SK-N-SH (cell line): ENCODE measurements around the gene LENG9. TPM values are rescaled to one million over a fixed set of nuclear protein-coding genes. Genes with fewer than 3 reads are reported as not detected.

ENCODE experiments used
- CTCF ChIA-PET: fragments of 300-600, 350-600 bp; formaldehyde crosslinking; extraction: SDS; loops from one replicate; lab custom pipeline; 2021; lab: Yijun Ruan, JAX
- POLR2A ChIA-PET: fragments of 350-600 bp; sonication (Branson Sonifier 250); formaldehyde crosslinking; extraction: SDS; loops from one replicate; lab custom pipeline; 2020; ENCODE audit warnings: antibody characterized with exemption, inconsistent platforms; lab: Yijun Ruan, JAX
- DNase-seq: peaks from one replicate; pipeline ENCODE4 v3.0.0; 2012
- H2AFZ ChIP-seq: fragments of 200-600 bp; sonication (generic); 2 replicates; pipeline ENCODE4 v1.8.1; 2016; ENCODE audit warnings: antibody characterized with exemption, mild to moderate bottlenecking, low read depth
- H3F3A ChIP-seq: fragments of 200-600 bp; sonication (generic); replicated peaks from 2 replicates; pipeline ENCODE3; 2016; ENCODE audit warnings: antibody characterized with exemption, mild to moderate bottlenecking; ENCODE audit not compliant: insufficient read depth
- H3K27ac ChIP-seq, 2 experiments: fragments of 200-500 bp in 1 of 2; fragments of 200-600 bp in 1 of 2; sonication (Bioruptor generic) in 1 of 2; sonication (generic), shearing (Covaris generic) in 1 of 2; 2 replicates each; pipeline versions ENCODE4 v1.5.1 to v1.6.1; 2014 to 2016; ENCODE audit warnings: low read depth in 2 of 2, inconsistent platforms in 1 of 2, low read length in 1 of 2, mild to moderate bottlenecking in 1 of 2, mixed read lengths in 1 of 2
- H3K27me3 ChIP-seq: fragments of 200-600 bp; sonication (generic), shearing (Covaris generic); 2 replicates; pipeline ENCODE4 v1.6.1; 2016; ENCODE audit warnings: mixed run types; ENCODE audit not compliant: insufficient read depth
- H3K36me3 ChIP-seq, 2 experiments: fragments of 200-500 bp in 1 of 2; fragments of 200-600 bp in 1 of 2; sonication (Bioruptor generic) in 1 of 2; sonication (generic) in 1 of 2; replicated peaks in 1 of 2; 2 replicates each; pipeline versions ENCODE3 to v1.5.1; 2014 to 2016; ENCODE audit warnings: low read length in 1 of 2, mild to moderate bottlenecking in 1 of 2; ENCODE audit not compliant: insufficient read depth in 2 of 2, control insufficient read depth in 1 of 2
- H3K4me1 ChIP-seq, 2 experiments: fragments of 200-500 bp in 1 of 2; fragments of 200-600 bp in 1 of 2; sonication (Bioruptor generic) in 1 of 2; sonication (generic), shearing (Covaris generic) in 1 of 2; 2 replicates each; pipeline versions ENCODE4 v1.5.1 to v1.6.1; 2014 to 2016; ENCODE audit warnings: low read depth in 1 of 2, low read length in 1 of 2, mixed run types in 1 of 2; ENCODE audit not compliant: insufficient read depth in 2 of 2, control insufficient read depth in 1 of 2
- H3K4me2 ChIP-seq: fragments of 200-600 bp; sonication (generic), shearing (Covaris generic); 2 replicates; pipeline ENCODE4 v1.6.1; 2017; ENCODE audit warnings: mixed run types
- H3K4me3 ChIP-seq, 2 experiments: fragments of 200-500 bp in 1 of 2; fragments of 200-600 bp in 1 of 2; sonication (Bioruptor generic) in 1 of 2; sonication (generic), shearing (Covaris generic) in 1 of 2; 2 replicates each; pipeline versions ENCODE4 v1.5.1 to v1.8.1; 2014 to 2016; ENCODE audit warnings: low read depth in 2 of 2, inconsistent platforms in 1 of 2, low read length in 1 of 2, mild to moderate bottlenecking in 1 of 2, mixed read lengths in 1 of 2, moderate library complexity in 1 of 2
- H3K79me2 ChIP-seq: fragments of 200-600 bp; sonication (generic); 2 replicates; pipeline ENCODE4 v1.8.1; 2017; ENCODE audit warnings: mild to moderate bottlenecking; ENCODE audit not compliant: insufficient read depth
- H3K9ac ChIP-seq: fragments of 200-600 bp; sonication (generic); 2 replicates; pipeline ENCODE4 v1.6.1; 2017; ENCODE audit warnings: mixed run types
- H3K9me2 ChIP-seq: fragments of 200-600 bp; sonication (generic); 2 replicates; pipeline ENCODE4 v1.6.1; 2017; ENCODE audit warnings: mixed run types
- H3K9me3 ChIP-seq: fragments of 200-600 bp; sonication (generic); 2 replicates; pipeline ENCODE4 v1.6.1; 2017; ENCODE audit warnings: mixed run types, mild to moderate bottlenecking, moderate library complexity
- H4K20me1 ChIP-seq: fragments of 200-600 bp; sonication (generic); 2 replicates; pipeline ENCODE4 v1.6.1; 2017; ENCODE audit warnings: mild to moderate bottlenecking, mixed run types; ENCODE audit not compliant: insufficient read depth
- CTCF ChIP-seq: fragments of 200-600 bp; sonication (generic); IDR thresholded peaks from 2 replicates; pipeline ENCODE4 v1.6.1; 2017; ENCODE audit warnings: antibody characterized with exemption, mild to moderate bottlenecking, moderate library complexity
- ELF1 ChIP-seq: IDR thresholded peaks from 2 replicates; pipeline ENCODE4 v1.4.0; 2012
- EZH2phosphoT487 ChIP-seq: fragments of 200-600 bp; sonication (generic); IDR thresholded peaks from 2 replicates; pipeline ENCODE4 v1.6.1; 2017; ENCODE audit warnings: low read depth, mixed run types, mild to moderate bottlenecking, antibody characterized with exemption, moderate library complexity, borderline replicate concordance
- FOXJ3 ChIP-seq: sonication (generic); formaldehyde crosslinking; IDR thresholded peaks from 2 replicates; pipeline ENCODE4 v1.5.1; 2020; ENCODE audit warnings: mild to moderate bottlenecking, missing genetic modification reagents
- FOXM1 ChIP-seq: IDR thresholded peaks from 2 replicates; pipeline ENCODE4 v1.4.0; 2012; ENCODE audit warnings: low read depth, mild to moderate bottlenecking
- JUND ChIP-seq: IDR thresholded peaks from 2 replicates; pipeline ENCODE4 v1.4.0; 2012
- MEF2A ChIP-seq: IDR thresholded peaks from 2 replicates; pipeline ENCODE4 v1.4.0; 2012; ENCODE audit warnings: low read depth, borderline replicate concordance
- MXI1 ChIP-seq: IDR thresholded peaks from 2 replicates; pipeline ENCODE4 v1.6.1; 2012; ENCODE audit warnings: mild to moderate bottlenecking, low read depth, low read length, improper control_type of control experiment
- NFIC ChIP-seq: IDR thresholded peaks from 2 replicates; pipeline ENCODE4 v1.4.0; 2012; ENCODE audit warnings: borderline replicate concordance
- POLR2AphosphoS5 ChIP-seq: IDR thresholded peaks from 2 replicates; pipeline ENCODE4 v1.6.1; 2012; ENCODE audit warnings: low read depth, low read length
- RCOR1 ChIP-seq: fragments of 150-350 bp; IDR thresholded peaks from 2 replicates; pipeline ENCODE4 v1.6.1; 2017; ENCODE audit warnings: antibody characterized with exemption, low read length
- RFX5 ChIP-seq: IDR thresholded peaks from 2 replicates; pipeline ENCODE4 v1.6.1; 2012; ENCODE audit warnings: mild to moderate bottlenecking, improper control_type of control experiment, low read length
- RXRA ChIP-seq: IDR thresholded peaks from 2 replicates; pipeline ENCODE4 v1.4.0; 2012; ENCODE audit warnings: low read depth, mild to moderate bottlenecking, borderline replicate concordance
- TEAD4 ChIP-seq: IDR thresholded peaks from 2 replicates; pipeline ENCODE4 v1.4.0; 2012; ENCODE audit warnings: mild to moderate bottlenecking, borderline replicate concordance; ENCODE audit not compliant: insufficient read depth
- USF2 ChIP-seq: fragments of 150-350 bp; IDR thresholded peaks from 2 replicates; pipeline ENCODE4 v1.6.1; 2017; ENCODE audit warnings: antibody characterized with exemption, low read length, low read depth, borderline replicate concordance
- YY1 ChIP-seq: IDR thresholded peaks from 2 replicates; pipeline ENCODE4 v1.4.0; 2012; ENCODE audit warnings: low read depth, mild to moderate bottlenecking
- ZBTB33 ChIP-seq: IDR thresholded peaks from 2 replicates; pipeline ENCODE4 v1.4.0; 2012; ENCODE audit warnings: low read depth, borderline replicate concordance
- WGBS: methylation state at CpG from one replicate; pipeline ENCODE4 v1.1.6; 2017; ENCODE audit warnings: low lambda C conversion rate; 5-methylcytosine and 5-hydroxymethylcytosine counted together
- polyA plus RNA-seq, 3 experiments: library from polyadenylated mRNA; depleted of rRNA; stranded (reverse); fragments of >200 nt; gene quantifications; 2 replicates each; pipeline ENCODE4 v1.2.3, GENCODE V29; 2012

The LENG9 gene
- polyA plus RNA-seq, 1 of the 3 experiments (the other 2 are of a cell fraction): 0.20 TPM

- no peak for TF ChIP-seq MEF2A
- TF ChIP-seq RXRA: no peak
- TF ChIP-seq FOXM1: no peak
- TF ChIP-seq POLR2AphosphoS5: no peak
Measured at GRCh38 chr19:54425382-54425723, 38.2 kb downstream of the LENG9 start (continued).

- Histone ChIP-seq H3K4me2 (no peak overlapping the region), H2AFZ (no peak overlapping the region), H3K79me2 (no peaks in the 10 kb centered on the region), H3K36me3 (no peaks in the 10 kb centered on the region), H3K9me3 (no peaks in the 10 kb centered on the region), H3K27me3 (peaks cover 94% of the 10 kb centered on the region), H4K20me1 (no peaks in the 10 kb centered on the region), H3K9me2 (no peaks in the 10 kb centered on the region), H3K4me1 (no peaks in the 10 kb centered on the region; a peak in 1 of 4 replicates), H3F3A (no peaks in the 10 kb centered on the region), H3K27ac (no peak overlapping the region), H3K9ac (no peak overlapping the region), H3K4me3 (no peak overlapping the region)
- WGBS: 38% methylated on average over 24 of the region's 36 CpGs
- ChIA-PET CTCF (interaction anchor here (1.2 to 1.5 kb wide), 2 partner anchors 9 to 34 kb away, joined by 3 to 4 read pairs; no protein-coding TSS in a partner anchor), POLR2A (no interaction called here)
- TF ChIP-seq RXRA (no peak), RFX5 (no peak), YY1 (no peak), RCOR1 (no peak), MEF2A (no peak), FOXM1 (no peak), FOXJ3 (CRISPR knock-in tag) (no peak), ZBTB33 (no peak), NFIC (no peak), CTCF (no peak), EZH2phosphoT487 (no peak), TEAD4 (no peak), ELF1 (no peak), JUND (no peak), USF2 (no peak), MXI1 (no peak)
- no peak for DNase-seq
Measured at GRCh38 chr19:54424660-54425381, 38.8 kb downstream of the LENG9 start.
